Panc1 (cell line): ENCODE results near the gene DTNBP1.

Source experiments
- POLR2AphosphoS5 ChIP-seq: IDR thresholded peaks from 2 replicates; pipeline ENCODE4 v1.6.1; 2012; ENCODE audit warnings: mild to moderate bottlenecking, low read depth, low read length, moderate library complexity
- SIN3A ChIP-seq: IDR thresholded peaks from 2 replicates; pipeline ENCODE4 v1.6.1; 2012; ENCODE audit warnings: low read depth, mild to moderate bottlenecking, low read length, moderate library complexity, borderline replicate concordance; ENCODE audit not compliant: insufficient read depth
- TCF7L2 ChIP-seq: IDR thresholded peaks from 2 replicates; pipeline ENCODE4 v1.6.1; 2011; ENCODE audit warnings: mild to moderate bottlenecking, low read depth, low read length, inconsistent platforms
- TF ChIP-seq, protein P1 (sequence below): fragments of 450-650 bp; IDR thresholded peaks from 2 replicates; pipeline ENCODE4 v1.5.1; 2017; ENCODE audit warnings: mild to moderate bottlenecking
- TF ChIP-seq, protein P2 (sequence below), 2 experiments: IDR thresholded peaks; 2 replicates each; pipeline ENCODE4 v1.6.1; 2011 to 2012; ENCODE audit warnings: low read depth in 2 of 2, control low read depth in 1 of 2, low read length in 1 of 2, mild to moderate bottlenecking in 1 of 2, moderate library complexity in 1 of 2; ENCODE audit not compliant: insufficient read depth in 1 of 2

DNA sequence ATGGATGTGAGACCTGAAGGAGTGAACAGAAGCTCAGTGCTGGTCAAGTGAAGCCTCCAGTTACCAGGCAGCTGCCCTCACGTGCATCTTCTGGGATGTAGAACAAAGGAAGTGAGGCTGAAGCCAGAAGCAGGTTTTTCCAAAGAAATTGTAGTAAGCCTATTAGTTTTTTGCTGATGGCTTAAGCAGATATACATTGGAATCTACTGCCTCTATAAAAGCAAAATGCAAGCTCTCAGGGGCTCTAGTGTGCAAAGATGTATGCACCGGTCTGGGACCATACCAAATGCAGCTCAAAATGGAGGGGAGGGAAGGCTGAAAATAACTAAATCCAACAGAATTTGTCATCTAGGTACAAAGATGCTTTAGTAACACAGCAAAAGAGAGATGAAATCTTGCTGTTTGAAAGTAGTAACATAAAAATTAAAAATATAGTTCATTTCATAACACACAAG, 77.0 kb downstream of the DTNBP1 start:
- TF ChIP-seq, protein P1, sequence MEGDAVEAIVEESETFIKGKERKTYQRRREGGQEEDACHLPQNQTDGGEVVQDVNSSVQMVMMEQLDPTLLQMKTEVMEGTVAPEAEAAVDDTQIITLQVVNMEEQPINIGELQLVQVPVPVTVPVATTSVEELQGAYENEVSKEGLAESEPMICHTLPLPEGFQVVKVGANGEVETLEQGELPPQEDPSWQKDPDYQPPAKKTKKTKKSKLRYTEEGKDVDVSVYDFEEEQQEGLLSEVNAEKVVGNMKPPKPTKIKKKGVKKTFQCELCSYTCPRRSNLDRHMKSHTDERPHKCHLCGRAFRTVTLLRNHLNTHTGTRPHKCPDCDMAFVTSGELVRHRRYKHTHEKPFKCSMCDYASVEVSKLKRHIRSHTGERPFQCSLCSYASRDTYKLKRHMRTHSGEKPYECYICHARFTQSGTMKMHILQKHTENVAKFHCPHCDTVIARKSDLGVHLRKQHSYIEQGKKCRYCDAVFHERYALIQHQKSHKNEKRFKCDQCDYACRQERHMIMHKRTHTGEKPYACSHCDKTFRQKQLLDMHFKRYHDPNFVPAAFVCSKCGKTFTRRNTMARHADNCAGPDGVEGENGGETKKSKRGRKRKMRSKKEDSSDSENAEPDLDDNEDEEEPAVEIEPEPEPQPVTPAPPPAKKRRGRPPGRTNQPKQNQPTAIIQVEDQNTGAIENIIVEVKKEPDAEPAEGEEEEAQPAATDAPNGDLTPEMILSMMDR, result no peak
- TF ChIP-seq POLR2AphosphoS5, result no peak
- TF ChIP-seq SIN3A, result no peak
- TF ChIP-seq, protein P2, sequence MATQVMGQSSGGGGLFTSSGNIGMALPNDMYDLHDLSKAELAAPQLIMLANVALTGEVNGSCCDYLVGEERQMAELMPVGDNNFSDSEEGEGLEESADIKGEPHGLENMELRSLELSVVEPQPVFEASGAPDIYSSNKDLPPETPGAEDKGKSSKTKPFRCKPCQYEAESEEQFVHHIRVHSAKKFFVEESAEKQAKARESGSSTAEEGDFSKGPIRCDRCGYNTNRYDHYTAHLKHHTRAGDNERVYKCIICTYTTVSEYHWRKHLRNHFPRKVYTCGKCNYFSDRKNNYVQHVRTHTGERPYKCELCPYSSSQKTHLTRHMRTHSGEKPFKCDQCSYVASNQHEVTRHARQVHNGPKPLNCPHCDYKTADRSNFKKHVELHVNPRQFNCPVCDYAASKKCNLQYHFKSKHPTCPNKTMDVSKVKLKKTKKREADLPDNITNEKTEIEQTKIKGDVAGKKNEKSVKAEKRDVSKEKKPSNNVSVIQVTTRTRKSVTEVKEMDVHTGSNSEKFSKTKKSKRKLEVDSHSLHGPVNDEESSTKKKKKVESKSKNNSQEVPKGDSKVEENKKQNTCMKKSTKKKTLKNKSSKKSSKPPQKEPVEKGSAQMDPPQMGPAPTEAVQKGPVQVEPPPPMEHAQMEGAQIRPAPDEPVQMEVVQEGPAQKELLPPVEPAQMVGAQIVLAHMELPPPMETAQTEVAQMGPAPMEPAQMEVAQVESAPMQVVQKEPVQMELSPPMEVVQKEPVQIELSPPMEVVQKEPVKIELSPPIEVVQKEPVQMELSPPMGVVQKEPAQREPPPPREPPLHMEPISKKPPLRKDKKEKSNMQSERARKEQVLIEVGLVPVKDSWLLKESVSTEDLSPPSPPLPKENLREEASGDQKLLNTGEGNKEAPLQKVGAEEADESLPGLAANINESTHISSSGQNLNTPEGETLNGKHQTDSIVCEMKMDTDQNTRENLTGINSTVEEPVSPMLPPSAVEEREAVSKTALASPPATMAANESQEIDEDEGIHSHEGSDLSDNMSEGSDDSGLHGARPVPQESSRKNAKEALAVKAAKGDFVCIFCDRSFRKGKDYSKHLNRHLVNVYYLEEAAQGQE (IDR thresholded peaks at IDR 0.05; ENCODE audit: insufficient read depth in 1 of 2, low read depth in 2 of 2, low read length in 1 of 2), result no peak
- TF ChIP-seq TCF7L2, result no peak
